OCI-LY7 (cell line): ENCODE measurements around the gene NABP2.

Source experiments
- CTCF ChIP-seq: fragments of 200-600 bp; sonication (generic); conservative IDR thresholded peaks from 2 replicates; pipeline ENCODE4 v1.5.1; 2014; ENCODE audit warnings: mild to moderate bottlenecking, antibody characterized with exemption, low read length, moderate library complexity, mixed read lengths
- EZH2phosphoT487 ChIP-seq: fragments of 200-600 bp; sonication (generic); IDR thresholded peaks from 2 replicates; pipeline ENCODE4 v1.6.1; 2018; ENCODE audit warnings: low read depth, borderline replicate concordance, mild to moderate bottlenecking, mixed run types, antibody characterized with exemption, low read length, moderate library complexity, mixed read lengths

DNA sequence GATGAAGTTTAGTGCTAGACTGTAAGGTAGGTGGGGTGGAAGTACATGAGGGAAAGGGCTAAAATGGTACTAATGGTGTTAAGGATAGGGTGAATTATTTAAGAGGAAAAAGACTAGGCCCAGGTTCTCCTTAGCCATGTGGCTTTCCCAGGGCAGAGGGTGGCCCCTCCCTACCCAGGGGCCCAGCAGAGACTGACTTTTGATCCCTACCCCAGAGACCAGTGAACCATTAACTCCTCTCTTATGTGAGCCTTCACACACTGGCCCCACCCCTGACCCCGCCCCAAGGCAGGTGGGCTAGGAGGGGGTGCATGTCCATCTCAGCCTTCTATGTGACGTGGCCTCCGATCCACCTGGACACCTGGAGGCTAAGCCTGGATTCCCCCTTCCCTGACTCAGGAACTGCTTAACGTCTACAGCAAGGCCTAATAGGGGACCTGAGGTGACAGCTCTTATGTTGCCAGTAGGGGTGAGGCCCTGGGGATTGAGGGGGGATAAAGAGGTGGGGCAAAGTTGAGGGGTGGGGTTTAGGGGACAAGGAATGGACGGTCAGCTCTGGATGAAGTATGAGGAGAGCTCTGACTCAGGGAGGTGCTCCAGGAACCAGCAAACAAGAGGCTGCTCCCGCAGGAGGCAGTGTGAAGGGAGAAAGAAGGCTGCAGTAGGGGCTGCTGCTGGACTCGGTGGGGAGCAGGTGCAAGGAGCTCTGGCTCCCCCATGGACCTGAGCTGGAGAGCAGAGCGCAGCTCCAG, 6.5 kb downstream of the NABP2 start:
- no peak for TF ChIP-seq CTCF
- no peak for TF ChIP-seq EZH2phosphoT487
